NB4 (cell line): Measurements from ENCODE around the gene FBXO45.

Experiments
- DNase-seq: peaks from one replicate; pipeline ENCODE4 v3.0.0; 2010; ENCODE audit warnings: low read depth
- H3K4me3 ChIP-seq: one replicate; pipeline ENCODE4 v1.5.1; 2011; ENCODE audit warnings: mild to moderate bottlenecking, low read depth, low read length, moderate library complexity
- CTCF ChIP-seq: IDR thresholded peaks from one replicate; pipeline ENCODE4 v1.5.1; 2012; ENCODE audit warnings: low read depth, low read length
- MYC ChIP-seq: IDR thresholded peaks from 2 replicates; pipeline ENCODE4 v1.6.1; 2011; ENCODE audit warnings: low read depth, low read length
- POLR2A ChIP-seq: IDR thresholded peaks from 2 replicates; pipeline ENCODE4 v1.6.1; 2011; ENCODE audit warnings: mild to moderate bottlenecking; ENCODE audit not compliant: insufficient read length; ENCODE audit errors: extremely low read depth
- TF ChIP-seq, protein P1 (sequence below): IDR thresholded peaks from 2 replicates; pipeline ENCODE4 v1.6.1; 2011; ENCODE audit warnings: low read depth, low read length

Gene FBXO45

DNA sequence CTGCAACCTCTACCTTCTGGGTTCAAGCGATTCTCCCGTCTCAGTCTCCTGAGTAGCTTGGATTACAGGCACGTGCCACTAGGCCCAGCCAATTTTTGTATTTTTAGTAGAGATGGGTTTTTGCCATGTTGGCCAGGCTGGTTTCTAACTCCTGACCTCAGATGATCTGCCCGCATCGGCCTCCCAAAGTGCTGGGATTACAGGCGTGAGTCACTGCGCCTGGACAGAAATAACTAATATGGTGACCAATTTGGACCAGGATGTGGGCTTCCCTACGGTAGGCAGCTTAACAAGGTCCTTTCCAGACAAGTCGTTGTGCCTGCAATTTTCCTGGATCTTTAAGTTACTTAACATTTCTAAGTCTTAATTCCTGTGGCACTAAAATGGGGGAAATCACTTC lies 14.9 kb upstream of the FBXO45 start:
- H3K4me3 ChIP-seq = no peak overlapping the region
- no peak for TF ChIP-seq MYC
- no peak for DNase-seq

- H3K4me3 ChIP-seq = peak overlapping the region; percentile 10
- TF ChIP-seq, protein P1, sequence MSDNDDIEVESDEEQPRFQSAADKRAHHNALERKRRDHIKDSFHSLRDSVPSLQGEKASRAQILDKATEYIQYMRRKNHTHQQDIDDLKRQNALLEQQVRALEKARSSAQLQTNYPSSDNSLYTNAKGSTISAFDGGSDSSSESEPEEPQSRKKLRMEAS = peak; percentile 45; the same call in 1 of the 2 replicates
- TF ChIP-seq CTCF = no peak
- DNase-seq = peak; percentile 79
Observed at GRCh38 chr3:196554205-196554604, 14.3 kb upstream of the FBXO45 start.

DNA sequence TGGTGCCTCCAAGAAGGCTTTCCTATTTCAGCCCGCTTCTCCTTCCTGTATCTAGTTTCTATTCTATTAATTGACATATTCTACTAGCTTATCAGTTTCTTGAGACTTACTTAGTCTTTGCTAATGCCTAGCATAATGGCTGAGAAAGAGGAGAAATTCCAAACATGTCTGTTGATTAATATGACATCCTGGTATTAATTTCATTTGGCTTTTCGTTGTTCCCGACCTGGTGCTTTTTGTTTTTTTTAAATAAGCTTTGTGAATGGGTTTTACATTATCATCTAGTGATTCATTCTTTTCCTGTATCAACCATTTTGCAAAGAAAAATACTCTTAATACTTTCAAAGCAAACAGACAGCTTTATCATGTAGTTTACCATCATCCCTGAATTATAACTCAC lies 13.2 kb upstream of the FBXO45 start:
- H3K4me3 ChIP-seq = no peak overlapping the region
- DNase-seq = no peak
- TF ChIP-seq, protein P1 = no peak
- TF ChIP-seq POLR2A (no peak), CTCF (no peak), MYC (no peak)

- no peak overlapping the region for H3K4me3 ChIP-seq
- DNase-seq = no peak
- TF ChIP-seq, protein P1 = no peak
- TF ChIP-seq CTCF = no peak
- TF ChIP-seq POLR2A = no peak
- TF ChIP-seq MYC = no peak
Observed at GRCh38 chr3:196557236-196557635, 11.2 kb upstream of the FBXO45 start.

- DNase-seq = no peak
- TF ChIP-seq, protein P1 = no peak
- no peak overlapping the region for H3K4me3 ChIP-seq
Observed at GRCh38 chr3:196558476-196558875, 10.0 kb upstream of the FBXO45 start.

DNA sequence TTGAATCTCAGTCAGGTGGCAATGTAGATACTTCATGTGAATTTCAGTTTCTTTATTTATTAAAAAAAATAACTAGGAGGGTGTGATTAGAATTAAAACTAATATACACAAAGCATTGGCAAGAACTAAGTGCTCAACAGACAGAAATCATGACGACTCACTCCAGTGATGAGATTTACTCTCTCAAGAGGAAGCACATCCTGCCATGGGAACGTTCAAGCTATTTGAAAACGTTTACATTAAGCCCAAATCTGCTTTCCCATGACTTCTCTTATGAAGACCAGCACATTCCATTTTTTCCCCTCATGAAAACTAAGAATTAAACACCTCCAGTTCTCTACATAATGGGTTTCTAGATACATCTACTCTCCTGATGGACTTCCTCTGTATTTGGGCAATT lies 8.6 kb upstream of the FBXO45 start:
- DNase-seq = no peak
- TF ChIP-seq, protein P1 = no peak
- TF ChIP-seq POLR2A (no peak), MYC (no peak), CTCF (no peak)
- no peak overlapping the region for H3K4me3 ChIP-seq

DNA sequence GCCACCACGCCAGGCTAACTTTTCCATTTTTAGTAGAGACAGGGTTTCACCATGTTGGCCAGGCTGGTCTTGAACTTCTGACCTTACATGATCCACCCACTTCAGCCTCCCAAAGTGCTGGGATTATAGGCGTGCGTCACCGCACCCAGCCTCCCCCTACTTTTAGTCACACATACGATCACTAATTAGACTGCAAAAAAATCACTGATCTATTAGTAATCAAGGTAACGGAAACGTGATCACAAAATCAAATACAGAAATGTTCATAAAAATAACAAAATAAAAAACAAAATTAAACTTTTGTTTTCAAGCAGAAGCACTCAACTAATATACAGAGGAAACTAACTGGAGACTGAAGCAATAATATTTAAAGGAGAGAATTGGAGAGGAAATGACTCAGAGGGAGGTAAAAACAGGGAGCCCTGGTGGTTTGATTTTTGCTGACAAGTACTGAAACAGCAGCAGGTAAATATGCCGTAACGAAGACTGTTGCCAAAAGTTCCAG lies 4.7 kb upstream of the FBXO45 start:
- TF ChIP-seq POLR2A (no peak), CTCF (no peak), MYC (no peak)
- no peak overlapping the region for H3K4me3 ChIP-seq

More for the DNA sequence above, 4.7 kb upstream of the FBXO45 start:
- DNase-seq = peak; percentile 49
